Body of pancreas (tissue), 4 donors: ENCODE data around the gene PTPRD. TPM values are rescaled to one million over a fixed set of nuclear protein-coding genes. Genes with fewer than 3 reads are reported as not detected.

Experiments
- ATAC-seq: fragments of 150-250 bp; one replicate; pipeline ENCODE4 v1.9.1; 2016
- DNase-seq, 4 donors: peaks; one replicate each; pipeline ENCODE4 v3.0.0-alpha.2; 2019
- H3K27ac ChIP-seq, 4 donors: fragments of 200-600 bp; sonication (generic); 1 replicate in 3 of 4; 2 replicates in 1 of 4; pipeline versions ENCODE4 v1.5.1 to v1.6.1; 2016 to 2019; ENCODE audit warnings: mild to moderate bottlenecking in 1 of 4, mixed read lengths in 1 of 4, moderate library complexity in 1 of 4
- H3K27me3 ChIP-seq, 2 donors: fragments of 200-600 bp; sonication (generic); one replicate each; pipeline ENCODE4 v1.6.0; 2016; ENCODE audit warnings: mild to moderate bottlenecking in 1 of 2
- H3K36me3 ChIP-seq, 2 donors: fragments of 200-600 bp; sonication (generic); replicated peaks in 1 of 2; 2 replicates each; pipeline ENCODE4 v1.5.1; 2016; ENCODE audit warnings: low read depth in 2 of 2; ENCODE audit not compliant: insufficient read depth in 1 of 2
- H3K4me1 ChIP-seq: fragments of 200-600 bp; sonication (generic); one replicate; pipeline ENCODE4 v1.6.0; 2016
- H3K4me3 ChIP-seq, 2 donors: fragments of 200-600 bp; sonication (generic); 1 replicate in 1 of 2; 2 replicates in 1 of 2; pipeline ENCODE4 v1.5.1; 2016 to 2019
- H3K9me3 ChIP-seq, 3 donors: fragments of 200-600 bp; sonication (generic); 1 replicate in 2 of 3; 2 replicates in 1 of 3; pipeline ENCODE4 v1.5.1; 2016
- POLR2A ChIP-seq, 3 donors: fragments of 450-650 bp; IDR thresholded peaks; one replicate each; pipeline ENCODE4 v1.6.1; 2016; ENCODE audit warnings: antibody characterized with exemption in 3 of 3, mild to moderate bottlenecking in 2 of 3
- WGBS, 2 donors: methylation state at CpG; one replicate each; pipeline ENCODE4 v1.1.5; 2017; 5-methylcytosine and 5-hydroxymethylcytosine counted together
- intact Hi-C: fragments of 100-400 bp; cut with DNase I; formaldehyde crosslinking; loops from one replicate; pipeline ENCODE4 v1.15.1; 2023
- total RNA-seq, 2 donors: library from RNA; depleted of rRNA; stranded (reverse); fragments of >200 nt; gene quantifications; one replicate each; pipeline ENCODE4 v1.1.0, GENCODE V29; 2016
- TF ChIP-seq, protein P1 (sequence below), 7 experiments: fragments of 450-650 bp in 4 of 7; fragments of 200-600 bp in 3 of 7; sonication (generic) in 3 of 7; IDR thresholded peaks; one replicate each; pipeline ENCODE4 v1.5.1; 2016 to 2019; ENCODE audit warnings: antibody characterized with exemption in 7 of 7

Gene PTPRD
- total RNA-seq, 2 donors from 2014 or later: 4.3 to 4.9 TPM

DNA sequence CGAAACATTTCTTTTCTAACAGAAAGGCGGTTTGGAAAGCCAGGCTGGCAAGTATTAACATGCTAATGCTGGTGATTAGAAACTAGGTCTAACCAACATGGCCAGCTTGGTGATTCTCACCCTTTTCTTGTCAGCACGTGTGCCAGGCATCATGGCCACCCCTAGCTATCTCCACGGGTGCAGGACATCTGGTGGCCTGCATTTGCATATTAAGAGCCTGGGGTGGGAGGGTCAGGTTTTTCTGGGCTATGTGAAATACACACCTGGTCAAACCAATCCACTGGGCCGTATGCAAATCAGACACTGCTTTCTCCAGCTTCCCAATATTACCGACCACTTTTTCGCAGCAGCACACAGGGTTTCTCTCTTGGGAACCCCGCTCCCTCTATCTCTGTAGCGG lies 612.1 kb downstream of the PTPRD start:
- intact Hi-C loops: no loop called here
- Histone ChIP-seq H3K27ac (no peak overlapping the region), H3K27me3 (no peaks in the 10 kb centered on the region), H3K4me1 (no peaks in the 10 kb centered on the region), H3K9me3 (no peaks in the 10 kb centered on the region), H3K4me3 (no peak overlapping the region), H3K36me3 (no peaks in the 10 kb centered on the region)
- WGBS, 2 donors: 62 to 72% methylated on average over 9 of the region's 9 CpGs
- DNase-seq (no peak), ATAC-seq (no peak)
- TF ChIP-seq POLR2A (IDR thresholded peaks at IDR 0.05): no peak
- TF ChIP-seq, protein P1, sequence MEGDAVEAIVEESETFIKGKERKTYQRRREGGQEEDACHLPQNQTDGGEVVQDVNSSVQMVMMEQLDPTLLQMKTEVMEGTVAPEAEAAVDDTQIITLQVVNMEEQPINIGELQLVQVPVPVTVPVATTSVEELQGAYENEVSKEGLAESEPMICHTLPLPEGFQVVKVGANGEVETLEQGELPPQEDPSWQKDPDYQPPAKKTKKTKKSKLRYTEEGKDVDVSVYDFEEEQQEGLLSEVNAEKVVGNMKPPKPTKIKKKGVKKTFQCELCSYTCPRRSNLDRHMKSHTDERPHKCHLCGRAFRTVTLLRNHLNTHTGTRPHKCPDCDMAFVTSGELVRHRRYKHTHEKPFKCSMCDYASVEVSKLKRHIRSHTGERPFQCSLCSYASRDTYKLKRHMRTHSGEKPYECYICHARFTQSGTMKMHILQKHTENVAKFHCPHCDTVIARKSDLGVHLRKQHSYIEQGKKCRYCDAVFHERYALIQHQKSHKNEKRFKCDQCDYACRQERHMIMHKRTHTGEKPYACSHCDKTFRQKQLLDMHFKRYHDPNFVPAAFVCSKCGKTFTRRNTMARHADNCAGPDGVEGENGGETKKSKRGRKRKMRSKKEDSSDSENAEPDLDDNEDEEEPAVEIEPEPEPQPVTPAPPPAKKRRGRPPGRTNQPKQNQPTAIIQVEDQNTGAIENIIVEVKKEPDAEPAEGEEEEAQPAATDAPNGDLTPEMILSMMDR (IDR thresholded peaks at IDR 0.05): no peak

- intact Hi-C loops: no loop called here
- DNase-seq (no peak), ATAC-seq (no peak)
- Histone ChIP-seq H3K4me3 (no peak overlapping the region), H3K27me3 (no peaks in the 10 kb centered on the region), H3K36me3 (no peaks in the 10 kb centered on the region), H3K27ac (no peak overlapping the region), H3K4me1 (no peaks in the 10 kb centered on the region), H3K9me3 (no peaks in the 10 kb centered on the region)
- WGBS, 2 donors: 48 to 56% methylated on average over 8 of the region's 8 CpGs
- no peak for TF ChIP-seq POLR2A (IDR thresholded peaks at IDR 0.05)
- TF ChIP-seq, protein P1 (IDR thresholded peaks at IDR 0.05): peak in 1 of 7 experiments; percentile 4
Observed at GRCh38 chr9:9998491-9999287, 614.1 kb downstream of the PTPRD start.

DNA sequence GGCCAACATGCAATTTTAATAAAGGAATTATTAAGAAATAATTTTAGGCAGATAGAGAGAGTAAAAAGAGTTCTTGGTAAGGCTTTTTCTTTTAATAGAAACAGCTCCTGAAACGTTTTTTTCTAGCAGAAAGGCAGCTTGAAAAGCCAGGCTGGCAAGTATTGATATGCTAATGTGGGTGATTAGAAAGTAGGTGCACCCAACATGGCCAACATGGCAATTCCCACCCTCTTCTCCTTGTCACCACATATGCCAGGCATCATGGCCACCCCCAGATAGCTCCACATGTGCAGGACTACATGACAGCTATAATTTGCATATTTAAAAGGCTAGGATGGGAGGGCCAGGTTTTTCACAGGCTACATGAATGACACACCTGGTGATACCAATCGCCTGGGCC lies 615.2 kb downstream of the PTPRD start:
- intact Hi-C loops: no loop called here
- ATAC-seq (no peak), DNase-seq (no peak)
- no peaks in the 10 kb centered on the region for H3K27me3 ChIP-seq
- no peak overlapping the region for H3K27ac ChIP-seq
- no peaks in the 10 kb centered on the region for H3K9me3 ChIP-seq
- H3K4me3 ChIP-seq: no peak overlapping the region
- no peaks in the 10 kb centered on the region for H3K36me3 ChIP-seq
- TF ChIP-seq POLR2A (IDR thresholded peaks at IDR 0.05): no peak
- 56 to 59% methylated on average over 2 of the region's 2 CpGs for WGBS, 2 donors
- no peaks in the 10 kb centered on the region for H3K4me1 ChIP-seq

DNA sequence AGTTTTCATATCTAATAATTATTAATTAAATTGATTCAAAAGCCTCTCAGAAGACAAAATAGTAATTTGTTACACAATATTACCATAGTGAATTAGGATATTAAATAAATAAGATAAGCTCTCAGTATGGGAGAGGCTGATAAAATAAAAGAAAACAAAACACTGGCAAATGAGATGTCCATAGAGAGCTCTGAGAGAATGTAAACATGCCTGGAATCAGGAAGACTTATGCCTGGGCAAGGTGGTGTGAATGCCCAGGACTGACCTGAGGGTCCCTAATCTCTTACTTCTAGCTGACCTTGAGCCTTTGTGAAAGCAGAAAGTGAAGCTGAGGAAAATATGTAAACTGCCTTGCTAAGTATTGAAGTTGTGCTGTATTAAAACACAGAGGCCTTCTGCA lies 616.5 kb downstream of the PTPRD start:
- Histone ChIP-seq H3K27ac (no peak overlapping the region), H3K4me1 (no peaks in the 10 kb centered on the region), H3K9me3 (no peaks in the 10 kb centered on the region), H3K36me3 (no peaks in the 10 kb centered on the region), H3K27me3 (no peaks in the 10 kb centered on the region), H3K4me3 (no peak overlapping the region)
- intact Hi-C loops: no loop called here
- DNase-seq (no peak), ATAC-seq (no peak)
- TF ChIP-seq, protein P1 (IDR thresholded peaks at IDR 0.05): no peak
- no peak for TF ChIP-seq POLR2A (IDR thresholded peaks at IDR 0.05)

GRCh38 chr9:9992936-9993335 lies 619.9 kb downstream of the PTPRD start:
- 74 to 78% methylated on average over 1 of the region's 1 CpG for WGBS, 2 donors

More at GRCh38 chr9:9992936-9993335, 619.9 kb downstream of the PTPRD start:
- Histone ChIP-seq H3K27ac (no peak overlapping the region), H3K36me3 (no peaks in the 10 kb centered on the region), H3K4me1 (no peaks in the 10 kb centered on the region), H3K4me3 (no peak overlapping the region), H3K27me3 (no peaks in the 10 kb centered on the region), H3K9me3 (peaks cover 0 to 6% (median 0%) of the 10 kb centered on the region in 3 donors)
- no peak for TF ChIP-seq POLR2A (IDR thresholded peaks at IDR 0.05)
- TF ChIP-seq, protein P1 (IDR thresholded peaks at IDR 0.05): no peak
- DNase-seq: no peak
- ATAC-seq: no peak
- intact Hi-C loops: no loop called here
